Transverse colon (tissue), 4 donors: ENCODE measurements around the gene DPPA5. TPM values are rescaled to one million over a fixed set of nuclear protein-coding genes. Genes with fewer than 3 reads are reported as not detected.

ENCODE experiments used
- DNase-seq: peaks from one replicate; pipeline ENCODE4 v3.0.0-alpha.2; 2019
- H3K27ac ChIP-seq, 4 donors: fragments of 200-600 bp; sonication (generic); 2 replicates each; pipeline ENCODE4 v1.5.1; 2016 to 2018; ENCODE audit warnings: inconsistent platforms in 4 of 4
- H3K27me3 ChIP-seq: fragments of 200-600 bp; sonication (generic); 2 replicates; pipeline ENCODE4 v1.5.1; 2017; ENCODE audit warnings: inconsistent platforms
- H3K36me3 ChIP-seq, 4 donors: fragments of 200-600 bp; sonication (generic); 2 replicates each; pipeline ENCODE4 v1.5.1; 2017 to 2019; ENCODE audit warnings: inconsistent platforms in 4 of 4
- H3K4me1 ChIP-seq, 4 donors: fragments of 200-600 bp; sonication (generic); 2 replicates each; pipeline ENCODE4 v1.5.1; 2017 to 2020; ENCODE audit warnings: inconsistent platforms in 4 of 4
- H3K4me3 ChIP-seq, 4 donors: fragments of 200-600 bp; sonication (generic); 1 replicate in 1 of 4; 2 replicates in 3 of 4; pipeline versions ENCODE4 v1.5.1 to v1.6.1; 2017 to 2019; ENCODE audit warnings: inconsistent platforms in 4 of 4
- H3K9me3 ChIP-seq, 2 donors: fragments of 200-600 bp; sonication (generic); 2 replicates each; pipeline ENCODE4 v1.5.1; 2017 to 2019; ENCODE audit warnings: inconsistent platforms in 2 of 2
- EP300 ChIP-seq: sonication (generic); formaldehyde crosslinking; IDR thresholded peaks from one replicate; pipeline ENCODE4 v1.6.1; 2017; ENCODE audit warnings: antibody characterized with exemption, low read depth
- POLR2A ChIP-seq: fragments of 450-650 bp; IDR thresholded peaks from one replicate; pipeline ENCODE4 v1.6.1; 2016; ENCODE audit warnings: antibody characterized with exemption, mild to moderate bottlenecking, moderate library complexity
- POLR2AphosphoS5 ChIP-seq, 3 donors: sonication (generic); formaldehyde crosslinking; IDR thresholded peaks; one replicate each; pipeline ENCODE4 v1.6.1; 2016; ENCODE audit warnings: antibody characterized with exemption in 3 of 3
- WGBS, 2 donors: methylation state at CpG; one replicate each; pipeline ENCODE4 v1.1.5; 2018; ENCODE audit warnings: low coverage in 1 of 2; 5-methylcytosine and 5-hydroxymethylcytosine counted together
- in situ Hi-C, 4 donors: fragments of 200-750 bp; cut with MboI; loops; one replicate each; pipeline versions ENCODE4 v1.15.0 to v1.15.1; 2017; ENCODE audit warnings: low sequenced_read_pairs in 3 of 4, low pct_ligation_motif_present in 1 of 4, low pct_unique_long_range_greater_than_20kb in 1 of 4
- intact Hi-C: fragments of 100-400 bp; cut with DNase I; formaldehyde crosslinking; loops from one replicate; pipeline ENCODE4 v1.15.1; 2023; ENCODE audit warnings: low total_unique reads
- total RNA-seq, 4 donors: library from RNA; depleted of rRNA; stranded (reverse); fragments of >200 nt; gene quantifications; one replicate each; pipeline ENCODE4 v1.1.0, GENCODE V29; 2016
- TF ChIP-seq, protein P1 (sequence below), 5 experiments: fragments of 200-600 bp in 3 of 5; fragments of 450-650 bp in 2 of 5; sonication (generic) in 3 of 5; IDR thresholded peaks; 1 replicate in 2 of 5; 2 replicates in 3 of 5; pipeline ENCODE4 v1.5.1; 2016 to 2017; ENCODE audit warnings: antibody characterized with exemption in 5 of 5, inconsistent platforms in 3 of 5, mild to moderate bottlenecking in 2 of 5, moderate library complexity in 1 of 5

DPPA5 gene
- total RNA-seq, 4 donors from 2014 or later, result not detected

DNA sequence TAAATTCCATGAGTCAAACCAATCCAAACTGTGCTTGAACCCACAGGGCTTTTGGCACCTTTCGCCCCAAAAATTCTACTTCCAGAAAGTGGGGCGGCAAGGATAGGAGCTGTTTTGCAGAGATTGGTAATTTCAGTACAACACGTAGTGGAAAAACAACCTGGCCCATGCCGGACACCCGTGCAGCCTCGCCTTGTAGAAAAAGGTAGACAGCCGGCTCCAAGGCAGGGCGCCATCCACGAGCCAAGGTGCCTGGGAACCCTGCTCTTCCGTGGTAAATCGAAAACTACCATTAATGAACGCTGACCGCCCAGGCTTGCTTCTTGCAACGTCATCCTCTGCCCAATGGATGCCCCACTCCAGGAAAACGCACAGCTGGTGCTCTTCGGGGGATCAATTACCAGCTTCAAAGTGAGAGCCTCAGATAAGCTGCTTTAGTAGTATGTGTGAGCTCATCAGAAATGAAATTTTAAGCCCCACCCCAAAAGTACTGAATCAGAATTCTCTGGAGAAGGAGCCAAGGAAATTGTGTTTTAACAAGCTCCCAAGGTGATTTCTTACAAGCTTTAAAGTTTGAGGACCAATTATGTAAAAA, 13.8 kb upstream of the DPPA5 start:
- Histone ChIP-seq H3K27me3 (no peaks in the 10 kb centered on the region), H3K27ac (no peak overlapping the region), H3K36me3 (no peaks in the 10 kb centered on the region), H3K4me3 (no peak overlapping the region), H3K4me1 (no peaks in the 10 kb centered on the region), H3K9me3 (no peaks in the 10 kb centered on the region)
- intact Hi-C loops, result no loop called here
- no peak for TF ChIP-seq POLR2AphosphoS5 (IDR thresholded peaks at IDR 0.05)
- no peak for TF ChIP-seq EP300
- TF ChIP-seq POLR2A, result no peak
- TF ChIP-seq, protein P1, sequence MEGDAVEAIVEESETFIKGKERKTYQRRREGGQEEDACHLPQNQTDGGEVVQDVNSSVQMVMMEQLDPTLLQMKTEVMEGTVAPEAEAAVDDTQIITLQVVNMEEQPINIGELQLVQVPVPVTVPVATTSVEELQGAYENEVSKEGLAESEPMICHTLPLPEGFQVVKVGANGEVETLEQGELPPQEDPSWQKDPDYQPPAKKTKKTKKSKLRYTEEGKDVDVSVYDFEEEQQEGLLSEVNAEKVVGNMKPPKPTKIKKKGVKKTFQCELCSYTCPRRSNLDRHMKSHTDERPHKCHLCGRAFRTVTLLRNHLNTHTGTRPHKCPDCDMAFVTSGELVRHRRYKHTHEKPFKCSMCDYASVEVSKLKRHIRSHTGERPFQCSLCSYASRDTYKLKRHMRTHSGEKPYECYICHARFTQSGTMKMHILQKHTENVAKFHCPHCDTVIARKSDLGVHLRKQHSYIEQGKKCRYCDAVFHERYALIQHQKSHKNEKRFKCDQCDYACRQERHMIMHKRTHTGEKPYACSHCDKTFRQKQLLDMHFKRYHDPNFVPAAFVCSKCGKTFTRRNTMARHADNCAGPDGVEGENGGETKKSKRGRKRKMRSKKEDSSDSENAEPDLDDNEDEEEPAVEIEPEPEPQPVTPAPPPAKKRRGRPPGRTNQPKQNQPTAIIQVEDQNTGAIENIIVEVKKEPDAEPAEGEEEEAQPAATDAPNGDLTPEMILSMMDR (IDR thresholded peaks at IDR 0.05), result no peak
- in situ Hi-C loops, result no loop called here
- 79 to 100% methylated on average over 4 to 16 of the region's 16 CpGs for WGBS, 2 donors
- no peak for DNase-seq

DNA sequence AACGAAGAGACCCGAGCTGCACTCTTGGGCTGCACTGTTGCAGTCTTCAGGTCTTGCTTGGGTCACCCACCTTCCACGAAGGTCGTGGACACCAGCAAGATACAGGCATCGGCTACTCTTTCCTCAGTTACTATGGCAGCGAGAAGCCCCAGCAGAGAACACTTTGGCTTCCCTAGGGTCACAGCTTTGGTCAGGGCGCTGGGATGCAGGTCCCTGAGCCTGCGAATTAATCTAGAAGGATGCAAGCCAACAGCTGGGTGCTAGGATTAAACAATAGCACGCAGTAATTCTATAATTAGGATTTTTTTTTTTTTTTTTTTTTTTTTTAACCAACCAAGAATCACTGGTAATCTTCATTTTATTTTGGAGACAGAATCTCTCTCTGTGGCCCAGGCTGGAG, 10.5 kb upstream of the DPPA5 start:
- Histone ChIP-seq H3K9me3 (no peaks in the 10 kb centered on the region), H3K4me1 (no peaks in the 10 kb centered on the region), H3K36me3 (no peaks in the 10 kb centered on the region), H3K27me3 (no peaks in the 10 kb centered on the region), H3K27ac (no peak overlapping the region), H3K4me3 (no peak overlapping the region)
- TF ChIP-seq, protein P1 (IDR thresholded peaks at IDR 0.05), result no peak
- no peak for TF ChIP-seq POLR2A
- TF ChIP-seq POLR2AphosphoS5 (IDR thresholded peaks at IDR 0.05), result no peak
- TF ChIP-seq EP300, result no peak
- intact Hi-C loops, result no loop called here
- 79 to 94% methylated on average over 7 to 9 of the region's 9 CpGs for WGBS, 2 donors
- no peak for DNase-seq
- in situ Hi-C loops, result no loop called here

DNA sequence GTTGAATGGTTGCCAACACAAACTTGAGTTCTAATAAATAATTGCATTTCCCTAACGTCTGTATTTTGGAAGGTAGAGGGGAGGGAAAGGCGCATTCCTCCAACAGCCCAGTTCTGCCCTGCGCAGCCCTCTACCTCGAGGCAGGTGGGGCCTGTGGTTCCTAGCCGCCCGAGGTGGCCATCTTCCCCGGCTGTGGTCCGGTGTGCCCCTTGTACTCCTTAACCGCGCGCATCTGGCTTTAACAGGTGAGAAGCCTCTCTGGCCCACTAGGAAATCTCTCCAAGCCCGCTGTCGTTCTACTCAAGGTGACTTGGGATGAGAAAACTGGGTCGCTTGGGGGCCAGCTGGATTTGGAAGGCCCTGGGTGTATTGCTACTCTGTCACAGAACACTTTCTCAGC, 10.0 kb upstream of the DPPA5 start:
- Histone ChIP-seq H3K27me3 (no peaks in the 10 kb centered on the region), H3K4me1 (no peaks in the 10 kb centered on the region), H3K36me3 (no peaks in the 10 kb centered on the region), H3K9me3 (no peaks in the 10 kb centered on the region), H3K4me3 (no peak overlapping the region), H3K27ac (no peak overlapping the region)
- WGBS, 2 donors, result 90% methylated on average over 14 of the region's 14 CpGs; no CpG with 5 or more reads in 1 of the 2 donors
- TF ChIP-seq EP300 (no peak), POLR2AphosphoS5 (IDR thresholded peaks at IDR 0.05) (no peak)
- in situ Hi-C loops (no loop called here), intact Hi-C loops (no loop called here)
- DNase-seq, result no peak

DNA sequence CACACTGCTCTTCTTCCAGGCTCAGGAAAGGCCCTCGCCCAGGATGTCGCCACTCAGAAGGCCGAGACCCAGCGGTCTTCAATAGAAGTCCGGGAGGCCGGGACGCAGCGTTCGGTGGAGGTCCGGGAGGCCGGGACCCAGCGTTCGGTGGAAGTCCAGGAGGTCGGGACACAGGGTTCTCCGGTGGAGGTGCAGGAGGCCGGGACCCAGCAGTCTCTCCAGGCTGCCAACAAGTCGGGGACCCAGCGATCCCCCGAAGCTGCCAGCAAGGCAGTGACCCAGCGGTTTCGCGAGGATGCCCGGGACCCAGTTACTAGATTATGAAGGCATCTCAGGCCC, 9.4 kb upstream of the DPPA5 start:
- intact Hi-C loops, result no loop called here
- Histone ChIP-seq H3K36me3 (no peaks in the 10 kb centered on the region), H3K9me3 (no peaks in the 10 kb centered on the region), H3K27ac (no peak overlapping the region), H3K4me3 (no peak overlapping the region), H3K27me3 (no peaks in the 10 kb centered on the region), H3K4me1 (no peaks in the 10 kb centered on the region)
- WGBS, 2 donors, result 94% methylated on average over 23 of the region's 23 CpGs; no CpG with 5 or more reads in 1 of the 2 donors
- no peak for DNase-seq
- TF ChIP-seq POLR2AphosphoS5 (IDR thresholded peaks at IDR 0.05), result no peak
- TF ChIP-seq POLR2A, result no peak
- TF ChIP-seq, protein P1 (IDR thresholded peaks at IDR 0.05), result no peak
- TF ChIP-seq EP300, result no peak
- in situ Hi-C loops, result no loop called here
